H9 (cell line): ENCODE results near the gene ADAMTS6. TPM values are rescaled to one million over a fixed set of nuclear protein-coding genes. Genes with fewer than 3 reads are reported as not detected.

Source experiments
- DNase-seq: peaks from one replicate; pipeline ENCODE4 v3.0.0-alpha.2; 2017
- H2AFZ ChIP-seq: one replicate; pipeline ENCODE4 v1.6.1; 2013; ENCODE audit warnings: mild to moderate bottlenecking, low read length, control low read depth, moderate library complexity
- H2AK5ac ChIP-seq: 2 replicates; pipeline ENCODE4 v1.6.1; 2013; ENCODE audit warnings: low read length, control low read depth, mixed read lengths; ENCODE audit not compliant: insufficient read length
- H2BK120ac ChIP-seq: one replicate; pipeline ENCODE4 v1.6.1; 2013; ENCODE audit warnings: low read depth, mild to moderate bottlenecking, low read length, control low read depth, inconsistent platforms; ENCODE audit not compliant: poor library complexity, severe bottlenecking
- H2BK12ac ChIP-seq: 2 replicates; pipeline ENCODE4 v1.6.1; 2013; ENCODE audit warnings: low read length, control low read depth, mixed read lengths, low read depth; ENCODE audit not compliant: insufficient read length
- H2BK15ac ChIP-seq: 2 replicates; pipeline ENCODE4 v1.6.1; 2013; ENCODE audit warnings: low read depth, low read length, control low read depth
- H2BK20ac ChIP-seq: one replicate; pipeline ENCODE4 v1.6.1; 2013; ENCODE audit warnings: low read depth, mild to moderate bottlenecking, low read length, control low read depth, inconsistent platforms; ENCODE audit not compliant: poor library complexity, severe bottlenecking
- H2BK5ac ChIP-seq: 2 replicates; pipeline ENCODE4 v1.6.1; 2013; ENCODE audit warnings: low read length, control low read depth, mixed read lengths; ENCODE audit not compliant: insufficient read length
- H3K14ac ChIP-seq: 2 replicates; pipeline ENCODE4 v1.6.1; 2013; ENCODE audit warnings: low read length, control low read depth; ENCODE audit not compliant: insufficient read depth
- H3K18ac ChIP-seq: 2 replicates; pipeline ENCODE4 v1.6.1; 2013; ENCODE audit warnings: low read depth, mild to moderate bottlenecking, mixed read lengths, low read length, control low read depth; ENCODE audit not compliant: insufficient read length
- H3K23ac ChIP-seq: 2 replicates; pipeline ENCODE4 v1.6.1; 2013; ENCODE audit warnings: low read length, control low read depth, mixed read lengths, low read depth; ENCODE audit not compliant: insufficient read length
- H3K23me2 ChIP-seq: 2 replicates; pipeline ENCODE4 v1.6.1; 2013; ENCODE audit warnings: low read depth, mild to moderate bottlenecking, mixed read lengths, low read length, control low read depth; ENCODE audit not compliant: insufficient read length, poor library complexity, severe bottlenecking
- H3K27ac ChIP-seq: 2 replicates; pipeline ENCODE4 v1.5.1; 2013; ENCODE audit warnings: low read length, control low read depth, mixed read lengths, low read depth; ENCODE audit not compliant: insufficient read length
- H3K27me3 ChIP-seq: 2 replicates; pipeline ENCODE4 v1.6.1; 2013; ENCODE audit warnings: low read length, control low read depth, inconsistent platforms; ENCODE audit not compliant: insufficient read depth
- H3K4ac ChIP-seq: 2 replicates; pipeline ENCODE4 v1.6.1; 2013; ENCODE audit warnings: low read depth, mild to moderate bottlenecking, control low read depth, inconsistent platforms, low read length, moderate library complexity
- H3K4me1 ChIP-seq: 2 replicates; pipeline ENCODE4 v1.6.1; 2013; ENCODE audit warnings: low read length, control low read depth, inconsistent platforms; ENCODE audit not compliant: insufficient read depth
- H3K4me2 ChIP-seq: 2 replicates; pipeline ENCODE4 v1.6.1; 2013; ENCODE audit warnings: low read length, control low read depth, mixed read lengths; ENCODE audit not compliant: insufficient read length, insufficient read depth
- H3K56ac ChIP-seq: 2 replicates; pipeline ENCODE4 v1.6.1; 2013; ENCODE audit warnings: low read depth, mild to moderate bottlenecking, mixed read lengths, low read length, control low read depth; ENCODE audit not compliant: insufficient read length
- H3K79me1 ChIP-seq: 2 replicates; pipeline ENCODE4 v1.6.1; 2013; ENCODE audit warnings: low read depth, mild to moderate bottlenecking, moderate library complexity, low read length, control low read depth, inconsistent platforms; ENCODE audit not compliant: insufficient read depth, poor library complexity, severe bottlenecking
- H3K79me2 ChIP-seq: 2 replicates; pipeline ENCODE4 v1.6.1; 2013; ENCODE audit warnings: low read length, control low read depth, inconsistent platforms; ENCODE audit not compliant: insufficient read depth
- H3K9ac ChIP-seq: 2 replicates; pipeline ENCODE4 v1.6.1; 2013; ENCODE audit warnings: low read length, control low read depth, mixed read lengths; ENCODE audit not compliant: insufficient read length; ENCODE audit errors: extremely low read depth
- H3K9me3 ChIP-seq: one replicate; pipeline ENCODE4 v1.6.1; 2013; ENCODE audit warnings: low read depth, low read length, inconsistent platforms; ENCODE audit not compliant: control insufficient read depth
- H3T11ph ChIP-seq: one replicate; pipeline ENCODE4 v1.6.1; 2013; ENCODE audit warnings: mild to moderate bottlenecking, low read length, control low read depth, inconsistent platforms
- H4K20me1 ChIP-seq: one replicate; pipeline ENCODE4 v1.6.1; 2013; ENCODE audit not compliant: control insufficient read depth, insufficient read length, insufficient read depth
- H4K5ac ChIP-seq: 2 replicates; pipeline ENCODE4 v1.6.1; 2013; ENCODE audit warnings: low read depth, mild to moderate bottlenecking, mixed read lengths, low read length, control low read depth; ENCODE audit not compliant: insufficient read length
- H4K8ac ChIP-seq: replicated peaks from 2 replicates; pipeline ENCODE4 v1.6.1; 2013; ENCODE audit warnings: low read length, control low read depth, mixed read lengths, low read depth; ENCODE audit not compliant: insufficient read length
- H4K91ac ChIP-seq: 2 replicates; pipeline ENCODE4 v1.6.1; 2013; ENCODE audit warnings: low read depth, mild to moderate bottlenecking, moderate library complexity, mixed read lengths, low read length, control low read depth; ENCODE audit not compliant: insufficient read length
- H3K27ac Mint-ChIP-seq, 3 experiments: 2 replicates in 2 of 3; 3 replicates in 1 of 3; pipeline ENCODE4 v1.8.0; 2020 to 2021; ENCODE audit warnings: mixed read lengths in 3 of 3, mild to moderate bottlenecking in 1 of 3, moderate library complexity in 1 of 3
- H3K27me3 Mint-ChIP-seq: 2 replicates; pipeline ENCODE4 v1.8.0; 2021; ENCODE audit warnings: low read depth, mild to moderate bottlenecking, moderate library complexity, mixed read lengths
- H3K36me3 Mint-ChIP-seq, 3 experiments: 2 replicates in 2 of 3; 3 replicates in 1 of 3; pipeline ENCODE4 v1.8.0; 2020 to 2021; ENCODE audit warnings: low read depth in 3 of 3, mixed read lengths in 3 of 3; ENCODE audit not compliant: insufficient read depth in 1 of 3
- H3K4me1 Mint-ChIP-seq, 2 experiments: 2 replicates each; pipeline ENCODE4 v1.8.0; 2020; ENCODE audit warnings: mixed read lengths in 2 of 2
- H3K4me3 Mint-ChIP-seq, 2 experiments: 2 replicates in 1 of 2; 3 replicates in 1 of 2; pipeline ENCODE4 v1.8.0; 2020 to 2021; ENCODE audit warnings: mild to moderate bottlenecking in 2 of 2, mixed read lengths in 2 of 2, moderate library complexity in 1 of 2
- H3K9me3 Mint-ChIP-seq, 2 experiments: 2 replicates in 1 of 2; 3 replicates in 1 of 2; pipeline ENCODE4 v1.8.0; 2020; ENCODE audit warnings: mild to moderate bottlenecking in 2 of 2, mixed read lengths in 2 of 2, moderate library complexity in 1 of 2
- CTCF ChIP-seq: fragments of 200-600 bp; sonication (generic); conservative IDR thresholded peaks from 3 replicates; pipeline ENCODE4 v1.8.0; 2021; ENCODE audit warnings: antibody characterized with exemption, mild to moderate bottlenecking
- WGBS: extraction: QIAGEN DNeasy Blood & Tissue Kit; methylation state at CpG from one replicate; pipeline ENCODE4 v1.1.7; 2013; ENCODE audit warnings: missing lambda C conversion rate, low lambda C conversion rate, mixed read lengths; ENCODE audit not compliant: insufficient read length; ENCODE audit errors: extremely low coverage; 5-methylcytosine and 5-hydroxymethylcytosine counted together
- total RNA-seq: library from RNA; stranded (reverse); gene quantifications from 2 replicates; pipeline ENCODE4 v1.2.1, GENCODE V29; 2021

Gene ADAMTS6
- total RNA-seq, 1 experiment from 2014 or later: 0.33 TPM

GRCh38 chr5:65103756-65104440 lies 377.8 kb downstream of the ADAMTS6 start:
- Mint-ChIP-seq H3K4me3 (no peak overlapping the region), H3K27ac (0 out of 7 replicates have a peak overlapping the region, but pooled peaks of 1 of the 3 experiments have one; percentile 1), H3K27me3 (no peaks in the 10 kb centered on the region; the same call in 1 of the 2 replicates), H3K4me1 (peaks cover 25 to 27% of the 10 kb centered on the region in 2 experiments), H3K9me3 (no peaks in the 10 kb centered on the region; a peak in 1 of 5 replicates), H3K36me3 (no peaks in the 10 kb centered on the region; a peak in 1 of 7 replicates)
- H4K20me1 ChIP-seq: no peaks in the 10 kb centered on the region
- peak overlapping the region; percentile 43 for H3K18ac ChIP-seq
- no peak for TF ChIP-seq CTCF
- H4K91ac ChIP-seq: peak overlapping the region; percentile 23
- no peaks in the 10 kb centered on the region for H3K9me3 ChIP-seq
- H3K79me2 ChIP-seq: no peaks in the 10 kb centered on the region
- H2BK15ac ChIP-seq: no peak overlapping the region
- H2BK20ac ChIP-seq: no peak overlapping the region
- no peak overlapping the region for H4K8ac ChIP-seq
- no CpG with 5 or more reads among the region's 15 CpGs for WGBS
- H3K23ac ChIP-seq: no peak overlapping the region
- H2AFZ ChIP-seq: peak overlapping the region; percentile 61
- DNase-seq: no peak
- H3K14ac ChIP-seq: peak overlapping the region; percentile 88; the same call in 1 of the 2 replicates
- no peak overlapping the region for H3K56ac ChIP-seq
- H4K5ac ChIP-seq: no peak overlapping the region
- peak overlapping the region; percentile 95 for H2BK12ac ChIP-seq
- peaks cover 8% of the 10 kb centered on the region; the same call in 1 of the 2 replicates for H3K4me1 ChIP-seq
- H3K4me2 ChIP-seq: no peak overlapping the region
- H3K27me3 ChIP-seq: no peaks in the 10 kb centered on the region
- no peak overlapping the region for H2AK5ac ChIP-seq
- H2BK120ac ChIP-seq: peak overlapping the region; percentile 1
- peak overlapping the region; percentile 14 for H3K4ac ChIP-seq
- H3K79me1 ChIP-seq: no peaks in the 10 kb centered on the region
- H3T11ph ChIP-seq: peak overlapping the region; percentile 84
- no peaks in the 10 kb centered on the region for H3K23me2 ChIP-seq
- no peak overlapping the region for H3K27ac ChIP-seq
- H3K9ac ChIP-seq: no peak overlapping the region
- no peak overlapping the region for H2BK5ac ChIP-seq
